A549 (cell line): ENCODE data around the gene TCF3. TPM values are rescaled to one million over a fixed set of nuclear protein-coding genes. Genes with fewer than 3 reads are reported as not detected.

Experiments
- ATAC-seq, 2 experiments: fragments of 200-7000 bp in 1 of 2; fragments of >200 bp in 1 of 2; cut with Nextera tagmentation in 1 of 2; cut with Tn5 transposase in 1 of 2; 3 replicates each; pipeline versions ENCODE4 v1.8.0 to v1.9.1; 2018 to 2020; ENCODE audit warnings: mild to moderate bottlenecking in 1 of 2, moderate library complexity in 1 of 2
- CTCF ChIA-PET: fragments of 300-600 bp; sonication (Branson Sonifier 250); formaldehyde crosslinking; extraction: SDS; loops from one replicate; lab custom pipeline; 2021; ENCODE audit warnings: antibody characterized with exemption, inconsistent platforms; lab: Yijun Ruan, JAX
- POLR2A ChIA-PET: fragments of 350-600 bp; formaldehyde crosslinking; extraction: SDS; loops from one replicate; lab custom pipeline; 2021; ENCODE audit warnings: antibody characterized with exemption, inconsistent platforms; lab: Yijun Ruan, JAX
- DNase-seq, 2 experiments: peaks; one replicate each; pipeline versions ENCODE4 v3.0.0 to v3.0.0-alpha.2; 2011 to 2016; ENCODE audit warnings: low read depth in 1 of 2, low spot score in 1 of 2
- FAIRE-seq: peaks from 2 replicates; lab custom pipeline; 2011; peaks lifted over from hg19 to GRCh38; lab: Jason Lieb, UNC
- H3K27ac ChIP-seq, 2 experiments: fragments of >200 bp; sonication (Bioruptor Twin); formaldehyde crosslinking; 3 replicates each; pipeline ENCODE4 v1.5.1; 2016 to 2017
- H3K4me1 ChIP-seq: fragments of >200 bp; sonication (Bioruptor Twin); formaldehyde crosslinking; 3 replicates; pipeline ENCODE4 v1.6.1; 2016
- H3K4me2 ChIP-seq: fragments of >200 bp; sonication (Bioruptor Twin); formaldehyde crosslinking; 3 replicates; pipeline ENCODE4 v1.6.1; 2016
- H3K4me3 ChIP-seq: fragments of >200 bp; sonication (Bioruptor Twin); formaldehyde crosslinking; 3 replicates; pipeline ENCODE4 v1.5.1; 2016
- H3K9me3 ChIP-seq: fragments of >200 bp; sonication (Bioruptor Twin); formaldehyde crosslinking; 3 replicates; pipeline ENCODE4 v1.6.1; 2016
- EHF ChIP-seq: fragments of 250-450 bp; sonication (Bioruptor Pico); IDR thresholded peaks from 2 replicates; pipeline ENCODE4 v1.5.0; 2020; ENCODE audit warnings: mild to moderate bottlenecking
- FOSB ChIP-seq: fragments of 250-450 bp; sonication (Bioruptor Pico); IDR thresholded peaks from 2 replicates; pipeline ENCODE4 v1.5.0; 2020; ENCODE audit warnings: mild to moderate bottlenecking, moderate library complexity
- FOSL2 ChIP-seq, 2 experiments: fragments of 450-650 bp in 1 of 2; fragments of >200 bp in 1 of 2; sonication (Bioruptor Twin) in 1 of 2; formaldehyde crosslinking; IDR thresholded peaks; 2 replicates each; pipeline versions ENCODE4 v1.5.0 to v1.6.1; 2016 to 2020; ENCODE audit warnings: mild to moderate bottlenecking in 1 of 2, moderate library complexity in 1 of 2
- FOXS1 ChIP-seq: fragments of 250-450 bp; sonication (Bioruptor Pico); IDR thresholded peaks from 2 replicates; pipeline ENCODE4 v1.5.0; 2020; ENCODE audit warnings: mild to moderate bottlenecking, moderate library complexity
- HEYL ChIP-seq: fragments of 250-450 bp; sonication (Bioruptor Pico); IDR thresholded peaks from 2 replicates; pipeline ENCODE4 v1.8.0; 2021; ENCODE audit warnings: mild to moderate bottlenecking, moderate library complexity
- KDM5A ChIP-seq: fragments of 200-600 bp; sonication (generic); IDR thresholded peaks from 2 replicates; pipeline ENCODE4 v1.6.1; 2016; ENCODE audit warnings: antibody characterized with exemption, mild to moderate bottlenecking
- MAZ ChIP-seq: fragments of 150-350 bp; IDR thresholded peaks from 2 replicates; pipeline ENCODE4 v1.6.1; 2014; ENCODE audit warnings: antibody characterized with exemption, low read depth, low read length, borderline replicate concordance
- MYC ChIP-seq: IDR thresholded peaks from 2 replicates; pipeline ENCODE4 v1.6.1; 2012; ENCODE audit warnings: mild to moderate bottlenecking, inconsistent platforms, low read length, improper control_type of control experiment, borderline replicate concordance
- NPAS2 ChIP-seq: fragments of 250-450 bp; sonication (Bioruptor Pico); IDR thresholded peaks from 2 replicates; pipeline ENCODE4 v1.8.0; 2022; ENCODE audit warnings: mild to moderate bottlenecking, moderate library complexity, borderline replicate concordance
- RNF2 ChIP-seq: fragments of 200-600 bp; sonication (generic); IDR thresholded peaks from 2 replicates; pipeline ENCODE4 v1.6.1; 2016; ENCODE audit warnings: low read depth, mild to moderate bottlenecking, antibody characterized with exemption, moderate library complexity, borderline replicate concordance
- SREBF2 ChIP-seq: fragments of 450-650 bp; IDR thresholded peaks from 2 replicates; pipeline ENCODE4 v1.6.1; 2014; ENCODE audit warnings: mild to moderate bottlenecking, moderate library complexity
- TFCP2L1 ChIP-seq: fragments of 250-450 bp; sonication (Bioruptor Pico); IDR thresholded peaks from 2 replicates; pipeline ENCODE4 v1.5.0; 2021; ENCODE audit warnings: mild to moderate bottlenecking
- WGBS: methylation state at CpG from one replicate; pipeline ENCODE4 v1.1.6; 2017; ENCODE audit errors: missing lambda C conversion rate; 5-methylcytosine and 5-hydroxymethylcytosine counted together
- polyA plus RNA-seq, 4 experiments: library from polyadenylated mRNA; depleted of rRNA in 3 of 4; stranded (reverse); fragments of >200 nt; fragmentation: RNase III in 1 of 4; extraction: RNeasy Plus Mini Kit Qiagen cat#74134 plus additional on column Dnase treatment in 1 of 4; gene quantifications; 2 replicates in 3 of 4; 3 replicates in 1 of 4; pipeline ENCODE4 v1.2.3, GENCODE V29; 2011 to 2017
- TF ChIP-seq, protein P1 (sequence below): fragments of 250-450 bp; sonication (Bioruptor Pico); IDR thresholded peaks from 2 replicates; pipeline ENCODE4 v1.5.0; 2021; ENCODE audit warnings: mild to moderate bottlenecking, moderate library complexity, borderline replicate concordance
- TF ChIP-seq, protein P2 (sequence below): IDR thresholded peaks from 2 replicates; pipeline ENCODE4 v1.6.1; 2012
- TF ChIP-seq, protein P3 (sequence below): IDR thresholded peaks from 2 replicates; pipeline ENCODE4 v1.6.1; 2012; ENCODE audit warnings: low read depth, borderline replicate concordance
- TF ChIP-seq, protein P4 (sequence below): fragments of >200 bp; sonication (Bioruptor Twin); formaldehyde crosslinking; IDR thresholded peaks from 3 replicates; pipeline ENCODE4 v1.5.1; 2016

The TCF3 gene
- polyA plus RNA-seq, 2 of the 4 experiments (the other 2 are of a cell fraction) = 25.6 to 52.6 TPM

DNA sequence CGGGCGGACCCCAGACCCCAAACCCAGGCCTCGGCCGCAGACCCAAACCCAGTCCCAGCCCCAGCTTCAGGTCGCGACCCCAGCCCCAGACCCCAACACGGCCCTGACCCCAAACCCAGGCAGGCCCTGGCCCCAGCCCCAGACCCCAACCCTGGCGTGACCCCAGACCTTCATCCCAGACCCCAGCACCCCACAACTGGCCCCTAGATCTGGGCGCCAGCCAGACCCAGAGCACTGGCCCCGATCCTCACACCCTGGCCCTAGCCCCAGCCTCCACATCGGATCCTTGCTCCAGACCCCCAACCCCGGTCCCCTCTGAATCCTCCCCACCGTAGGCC, 67.2 kb downstream of the TCF3 start:
- no CpG with 5 or more reads among the region's 13 CpGs for WGBS
- POLR2A ChIA-PET = no interaction called here
- DNase-seq (no peak), ATAC-seq (no peak), FAIRE-seq (no peak)
- no peak for TF ChIP-seq FOSB (CRISPR knock-in tag)
- TF ChIP-seq KDM5A = no peak
- TF ChIP-seq, protein P1, sequence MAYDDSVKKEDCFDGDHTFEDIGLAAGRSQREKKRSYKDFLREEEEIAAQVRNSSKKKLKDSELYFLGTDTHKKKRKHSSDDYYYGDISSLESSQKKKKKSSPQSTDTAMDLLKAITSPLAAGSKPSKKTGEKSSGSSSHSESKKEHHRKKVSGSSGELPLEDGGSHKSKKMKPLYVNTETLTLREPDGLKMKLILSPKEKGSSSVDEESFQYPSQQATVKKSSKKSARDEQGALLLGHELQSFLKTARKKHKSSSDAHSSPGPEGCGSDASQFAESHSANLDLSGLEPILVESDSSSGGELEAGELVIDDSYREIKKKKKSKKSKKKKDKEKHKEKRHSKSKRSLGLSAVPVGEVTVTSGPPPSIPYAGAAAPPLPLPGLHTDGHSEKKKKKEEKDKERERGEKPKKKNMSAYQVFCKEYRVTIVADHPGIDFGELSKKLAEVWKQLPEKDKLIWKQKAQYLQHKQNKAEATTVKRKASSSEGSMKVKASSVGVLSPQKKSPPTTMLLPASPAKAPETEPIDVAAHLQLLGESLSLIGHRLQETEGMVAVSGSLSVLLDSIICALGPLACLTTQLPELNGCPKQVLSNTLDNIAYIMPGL = no peak
- TF ChIP-seq TFCP2L1 (CRISPR knock-in tag) = no peak
- TF ChIP-seq EHF = no peak
- no peak for TF ChIP-seq RNF2
- Histone ChIP-seq H3K4me1 (peaks cover 14% of the 10 kb centered on the region), H3K9me3 (no peaks in the 10 kb centered on the region), H3K27ac (no peak overlapping the region), H3K4me2 (no peak overlapping the region), H3K4me3 (no peak overlapping the region)
- CTCF ChIA-PET = interaction anchor here (1.1 kb wide), 1 partner anchor 39 kb away, joined by 3 read pairs; no protein-coding TSS in a partner anchor

DNA sequence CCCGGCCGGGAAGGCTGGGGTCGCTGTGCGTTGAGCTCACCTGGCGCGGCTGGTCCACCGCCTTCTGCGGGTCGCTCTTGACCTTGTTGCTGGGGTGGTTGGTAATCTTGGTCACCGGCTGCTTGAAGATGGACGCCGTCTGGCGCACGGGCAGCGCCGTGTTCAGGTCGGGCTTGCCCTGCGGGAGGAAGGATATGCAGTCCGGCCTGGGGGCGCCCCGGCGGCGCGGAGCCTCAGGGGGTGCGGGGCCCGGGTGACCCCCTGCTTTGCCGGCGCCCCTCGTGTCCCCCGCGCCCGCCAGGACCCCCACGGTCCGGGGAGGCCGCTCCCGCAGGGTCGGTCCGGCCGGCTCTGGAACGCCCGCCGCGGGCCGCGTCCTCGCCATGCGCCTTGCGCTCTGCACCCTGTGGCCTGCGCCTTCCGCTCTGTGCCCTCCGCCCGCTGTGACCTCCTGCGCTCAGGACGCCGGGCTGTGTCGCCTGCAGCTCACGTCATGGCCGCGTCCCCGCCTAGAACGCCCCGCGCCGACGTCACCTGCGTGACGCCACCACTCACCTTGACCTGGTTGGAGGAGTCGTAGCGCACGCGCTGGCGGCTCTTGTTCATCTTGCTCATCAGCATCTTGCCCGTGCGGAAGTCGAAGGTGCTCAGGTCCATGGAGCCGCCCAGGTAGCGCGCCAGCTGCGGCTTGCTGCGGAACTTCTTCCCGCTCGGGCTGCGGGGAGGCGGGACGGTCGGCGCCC, 67.7 kb downstream of the TCF3 start:
- ATAC-seq (0 out of 6 replicates have a peak, but pooled peaks of 1 of the 2 experiments have one; percentile 19), FAIRE-seq (no peak), DNase-seq (no peak)
- TF ChIP-seq MAZ (no peak), FOXS1 (CRISPR knock-in tag) (no peak), TFCP2L1 (CRISPR knock-in tag) (no peak), NPAS2 (CRISPR knock-in tag) (no peak), HEYL (CRISPR knock-in tag) (no peak), MYC (no peak), FOSL2 (IDR thresholded peaks at IDR 0.05) (no peak), FOSL2 (CRISPR knock-in tag; IDR thresholded peaks at IDR 0.05) (no peak), SREBF2 (no peak)
- TF ChIP-seq, protein P2, sequence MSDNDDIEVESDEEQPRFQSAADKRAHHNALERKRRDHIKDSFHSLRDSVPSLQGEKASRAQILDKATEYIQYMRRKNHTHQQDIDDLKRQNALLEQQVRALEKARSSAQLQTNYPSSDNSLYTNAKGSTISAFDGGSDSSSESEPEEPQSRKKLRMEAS = no peak
- TF ChIP-seq, protein P3, sequence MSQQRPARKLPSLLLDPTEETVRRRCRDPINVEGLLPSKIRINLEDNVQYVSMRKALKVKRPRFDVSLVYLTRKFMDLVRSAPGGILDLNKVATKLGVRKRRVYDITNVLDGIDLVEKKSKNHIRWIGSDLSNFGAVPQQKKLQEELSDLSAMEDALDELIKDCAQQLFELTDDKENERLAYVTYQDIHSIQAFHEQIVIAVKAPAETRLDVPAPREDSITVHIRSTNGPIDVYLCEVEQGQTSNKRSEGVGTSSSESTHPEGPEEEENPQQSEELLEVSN = no peak
- TF ChIP-seq, protein P4, sequence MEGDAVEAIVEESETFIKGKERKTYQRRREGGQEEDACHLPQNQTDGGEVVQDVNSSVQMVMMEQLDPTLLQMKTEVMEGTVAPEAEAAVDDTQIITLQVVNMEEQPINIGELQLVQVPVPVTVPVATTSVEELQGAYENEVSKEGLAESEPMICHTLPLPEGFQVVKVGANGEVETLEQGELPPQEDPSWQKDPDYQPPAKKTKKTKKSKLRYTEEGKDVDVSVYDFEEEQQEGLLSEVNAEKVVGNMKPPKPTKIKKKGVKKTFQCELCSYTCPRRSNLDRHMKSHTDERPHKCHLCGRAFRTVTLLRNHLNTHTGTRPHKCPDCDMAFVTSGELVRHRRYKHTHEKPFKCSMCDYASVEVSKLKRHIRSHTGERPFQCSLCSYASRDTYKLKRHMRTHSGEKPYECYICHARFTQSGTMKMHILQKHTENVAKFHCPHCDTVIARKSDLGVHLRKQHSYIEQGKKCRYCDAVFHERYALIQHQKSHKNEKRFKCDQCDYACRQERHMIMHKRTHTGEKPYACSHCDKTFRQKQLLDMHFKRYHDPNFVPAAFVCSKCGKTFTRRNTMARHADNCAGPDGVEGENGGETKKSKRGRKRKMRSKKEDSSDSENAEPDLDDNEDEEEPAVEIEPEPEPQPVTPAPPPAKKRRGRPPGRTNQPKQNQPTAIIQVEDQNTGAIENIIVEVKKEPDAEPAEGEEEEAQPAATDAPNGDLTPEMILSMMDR = no peak
- TF ChIP-seq, protein P1 = no peak
- peaks cover 8% of the 10 kb centered on the region; the same call in 1 of the 3 replicates for H3K4me1 ChIP-seq
- no peaks in the 10 kb centered on the region for H3K9me3 ChIP-seq
- no peak overlapping the region for H3K27ac ChIP-seq
- POLR2A ChIA-PET = no interaction called here
- H3K4me3 ChIP-seq = no peak overlapping the region
- H3K4me2 ChIP-seq = no peak overlapping the region
- CTCF ChIA-PET = interaction anchor here (1.1 kb wide), 1 partner anchor 39 kb away, joined by 3 read pairs; no protein-coding TSS in a partner anchor
- 96% methylated on average over 65 of the region's 87 CpGs for WGBS
